DOHH2 (cell line): ENCODE data around the gene CHD6.

Experiments used
- H3F3A ChIP-seq: fragments of 200-600 bp; sonication (generic), shearing (Covaris generic); 2 replicates; pipeline ENCODE4 v1.6.0; 2016; ENCODE audit warnings: antibody characterized with exemption, mild to moderate bottlenecking; ENCODE audit not compliant: control insufficient read depth, insufficient read depth
- H3K27ac ChIP-seq: fragments of 200-600 bp; sonication (generic); 2 replicates; pipeline ENCODE4 v1.5.1; 2014; ENCODE audit warnings: low read depth, mild to moderate bottlenecking, low read length, moderate library complexity
- H3K27me3 ChIP-seq: fragments of 200-600 bp; sonication (generic); 2 replicates; pipeline ENCODE4 v1.6.1; 2014; ENCODE audit warnings: mild to moderate bottlenecking, low read length, mixed read lengths; ENCODE audit not compliant: control insufficient read depth
- H3K36me3 ChIP-seq: fragments of 200-600 bp; sonication (generic); 2 replicates; pipeline ENCODE4 v1.6.1; 2014; ENCODE audit warnings: mild to moderate bottlenecking, low read length, moderate library complexity, mixed read lengths; ENCODE audit not compliant: control insufficient read depth
- H3K4me1 ChIP-seq: fragments of 200-600 bp; sonication (generic); 2 replicates; pipeline ENCODE4 v1.6.1; 2014; ENCODE audit warnings: mild to moderate bottlenecking, low read length, mixed read lengths; ENCODE audit not compliant: control insufficient read depth
- H3K4me2 ChIP-seq: fragments of 200-600 bp; sonication (generic); 2 replicates; pipeline ENCODE4 v1.6.0; 2014; ENCODE audit warnings: mild to moderate bottlenecking, low read length, moderate library complexity
- H3K4me3 ChIP-seq: fragments of 200-600 bp; sonication (generic); 2 replicates; pipeline ENCODE4 v1.5.1; 2014; ENCODE audit warnings: mild to moderate bottlenecking, low read length, mixed read lengths
- H3K79me2 ChIP-seq: fragments of 200-600 bp; sonication (generic); 2 replicates; pipeline ENCODE4 v1.6.1; 2014; ENCODE audit warnings: mild to moderate bottlenecking, low read length, mixed read lengths; ENCODE audit not compliant: control insufficient read depth
- H3K9me2 ChIP-seq: fragments of 200-600 bp; sonication (generic); replicated peaks from 2 replicates; pipeline ENCODE4 v1.6.1; 2014; ENCODE audit warnings: mild to moderate bottlenecking, low read length, mixed read lengths; ENCODE audit not compliant: control insufficient read depth
- H3K9me3 ChIP-seq: fragments of 200-600 bp; sonication (generic); 2 replicates; pipeline ENCODE4 v1.6.1; 2014; ENCODE audit warnings: antibody characterized with exemption, low read length, mixed read lengths; ENCODE audit not compliant: control insufficient read depth, insufficient read depth
- H4K20me1 ChIP-seq: fragments of 200-600 bp; sonication (generic); 2 replicates; pipeline ENCODE4 v1.6.0; 2014; ENCODE audit warnings: low read depth, mild to moderate bottlenecking, antibody characterized with exemption, low read length, moderate library complexity; ENCODE audit not compliant: control insufficient read depth, insufficient read depth
- CTCF ChIP-seq: fragments of 200-600 bp; sonication (generic); IDR thresholded peaks from one replicate; pipeline ENCODE4 v1.5.1; 2014; ENCODE audit warnings: antibody characterized with exemption, mild to moderate bottlenecking, low read depth, low read length; ENCODE audit not compliant: poor library complexity, severe bottlenecking
- EZH2phosphoT487 ChIP-seq: fragments of 200-600 bp; sonication (generic); IDR thresholded peaks from 2 replicates; pipeline ENCODE4 v1.6.1; 2017; ENCODE audit warnings: borderline replicate concordance, mild to moderate bottlenecking, antibody characterized with exemption, low read length, moderate library complexity, mixed read lengths

Gene CHD6

GRCh38 chr20:41358717-41359116 lies 259.5 kb downstream of the CHD6 start:
- H3K27me3 ChIP-seq, result no peaks in the 10 kb centered on the region
- no peak overlapping the region for H3K4me2 ChIP-seq
- H3K79me2 ChIP-seq, result no peaks in the 10 kb centered on the region
- TF ChIP-seq EZH2phosphoT487, result no peak
- TF ChIP-seq CTCF, result no peak
- H3F3A ChIP-seq, result no peaks in the 10 kb centered on the region
- H3K4me1 ChIP-seq, result no peaks in the 10 kb centered on the region
- no peak overlapping the region for H3K27ac ChIP-seq
- no peak overlapping the region for H3K4me3 ChIP-seq
- H3K9me2 ChIP-seq, result no peaks in the 10 kb centered on the region
- no peaks in the 10 kb centered on the region for H4K20me1 ChIP-seq
- no peaks in the 10 kb centered on the region for H3K9me3 ChIP-seq
- no peaks in the 10 kb centered on the region for H3K36me3 ChIP-seq

- no peaks in the 10 kb centered on the region for H3F3A ChIP-seq
- no peaks in the 10 kb centered on the region for H4K20me1 ChIP-seq
- no peaks in the 10 kb centered on the region for H3K9me2 ChIP-seq
- no peaks in the 10 kb centered on the region for H3K79me2 ChIP-seq
- no peak overlapping the region for H3K4me2 ChIP-seq
- TF ChIP-seq EZH2phosphoT487 (no peak), CTCF (no peak)
- no peaks in the 10 kb centered on the region for H3K4me1 ChIP-seq
- H3K27ac ChIP-seq, result no peak overlapping the region
- H3K9me3 ChIP-seq, result no peaks in the 10 kb centered on the region
- no peaks in the 10 kb centered on the region for H3K27me3 ChIP-seq
- no peaks in the 10 kb centered on the region for H3K36me3 ChIP-seq
- H3K4me3 ChIP-seq, result no peak overlapping the region
Observed at GRCh38 chr20:41358230-41358629, 259.9 kb downstream of the CHD6 start.

- Histone ChIP-seq H3K4me1 (no peaks in the 10 kb centered on the region), H3K9me3 (no peaks in the 10 kb centered on the region), H3K79me2 (no peaks in the 10 kb centered on the region), H3K27me3 (no peaks in the 10 kb centered on the region), H3F3A (no peaks in the 10 kb centered on the region), H3K4me2 (no peak overlapping the region), H4K20me1 (no peaks in the 10 kb centered on the region), H3K36me3 (no peaks in the 10 kb centered on the region), H3K4me3 (no peak overlapping the region), H3K9me2 (no peaks in the 10 kb centered on the region), H3K27ac (no peak overlapping the region)
- TF ChIP-seq EZH2phosphoT487, result no peak
- no peak for TF ChIP-seq CTCF
Observed at GRCh38 chr20:41357424-41358163, 260.6 kb downstream of the CHD6 start.
